ENCODE data around the gene BST2. TPM values are rescaled to one million over a fixed set of nuclear protein-coding genes. Genes with fewer than 3 reads are reported as not detected.

Gene BST2
- total RNA-seq, 1 experiment from 2014 or later: 24.8 TPM

DNA sequence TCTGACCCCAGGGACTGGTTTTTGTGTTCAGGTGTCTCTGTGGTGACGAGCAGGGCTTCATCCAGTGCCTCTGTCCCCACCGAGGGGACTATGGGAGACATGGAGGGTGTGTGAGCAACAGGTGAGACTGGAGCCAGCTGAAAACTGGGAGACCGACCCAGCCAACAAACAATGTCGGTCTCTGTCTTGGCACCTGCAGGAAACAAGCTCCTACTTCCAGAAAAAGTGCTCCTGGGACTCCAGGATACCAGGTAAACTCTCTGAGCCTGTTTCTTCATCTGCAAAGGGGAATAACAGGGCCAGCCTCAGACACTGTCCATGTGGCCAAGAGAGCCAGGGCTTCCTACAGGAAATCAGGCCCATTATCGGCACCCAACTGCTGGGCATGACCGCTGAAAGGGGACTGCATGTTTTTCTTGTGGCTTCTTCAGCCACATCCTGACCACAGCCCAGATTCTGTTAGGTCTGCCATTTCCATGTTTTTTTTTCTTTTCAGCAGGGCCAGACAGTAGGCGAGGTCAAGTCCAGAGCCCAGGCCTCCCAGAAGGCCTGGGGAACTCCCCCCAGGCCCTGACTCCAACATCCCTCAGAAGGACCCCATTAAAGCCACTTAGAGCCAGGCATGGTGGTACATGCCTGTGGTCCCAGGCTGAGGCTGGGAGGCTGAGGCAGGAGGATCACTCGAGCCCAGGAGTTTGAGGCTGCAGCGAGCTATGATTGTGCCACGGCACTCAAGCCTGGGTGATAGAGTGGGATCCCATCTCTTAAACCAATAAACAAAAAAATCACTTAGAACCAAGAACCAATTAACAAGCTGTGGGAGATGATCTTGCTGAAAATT is 836 bp upstream of the BST2 start:
- intact Hi-C loops (cut with micrococcal nuclease): no loop called here

DNA sequence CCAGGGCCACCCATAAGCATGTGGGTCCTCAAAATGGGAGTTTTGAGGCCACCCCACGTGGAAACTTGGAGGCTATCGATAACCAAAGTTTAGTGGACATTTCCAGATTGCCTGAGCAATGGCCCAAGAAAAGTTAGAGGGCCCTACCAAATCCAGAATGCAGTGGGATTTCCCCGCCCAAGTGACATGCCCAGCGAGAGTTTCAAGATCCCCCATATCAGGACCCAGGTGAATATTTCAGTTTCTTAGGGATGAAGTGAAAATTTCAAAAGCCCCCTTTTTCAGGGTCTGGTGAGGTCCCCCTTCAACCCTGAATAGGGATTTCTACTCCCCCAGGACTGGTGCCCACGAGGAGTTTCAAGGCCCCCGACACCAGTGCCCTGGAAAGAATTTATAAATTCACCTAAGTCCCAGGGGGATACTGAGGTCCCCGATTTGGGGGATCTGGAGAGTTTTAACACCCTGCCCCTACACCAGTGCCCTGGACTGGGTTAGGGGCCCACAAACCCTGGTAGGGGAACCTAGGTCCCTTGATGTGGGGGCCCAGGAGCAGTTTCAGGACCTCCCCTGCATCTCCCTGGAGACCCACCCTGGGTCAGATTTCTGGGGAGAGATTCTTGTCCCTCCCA is 695 bp downstream of the BST2 start:
- Mint-ChIP-seq H3K27me3 (ENCODE audit: insufficient read depth, unreplicated experiment) (no peaks in the 10 kb centered on the region), H3K4me1 (ENCODE audit: insufficient read depth, unreplicated experiment) (peaks cover 16% of the 10 kb centered on the region), H3K9me3 (ENCODE audit: unreplicated experiment) (no peaks in the 10 kb centered on the region), H3K4me3 (ENCODE audit: unreplicated experiment) (peak overlapping the region; percentile 69), H3K36me3 (ENCODE audit: insufficient read depth, unreplicated experiment) (no peaks in the 10 kb centered on the region), H3K27ac (ENCODE audit: low read depth, unreplicated experiment) (no peak overlapping the region)
- TF ChIP-seq, protein P1, sequence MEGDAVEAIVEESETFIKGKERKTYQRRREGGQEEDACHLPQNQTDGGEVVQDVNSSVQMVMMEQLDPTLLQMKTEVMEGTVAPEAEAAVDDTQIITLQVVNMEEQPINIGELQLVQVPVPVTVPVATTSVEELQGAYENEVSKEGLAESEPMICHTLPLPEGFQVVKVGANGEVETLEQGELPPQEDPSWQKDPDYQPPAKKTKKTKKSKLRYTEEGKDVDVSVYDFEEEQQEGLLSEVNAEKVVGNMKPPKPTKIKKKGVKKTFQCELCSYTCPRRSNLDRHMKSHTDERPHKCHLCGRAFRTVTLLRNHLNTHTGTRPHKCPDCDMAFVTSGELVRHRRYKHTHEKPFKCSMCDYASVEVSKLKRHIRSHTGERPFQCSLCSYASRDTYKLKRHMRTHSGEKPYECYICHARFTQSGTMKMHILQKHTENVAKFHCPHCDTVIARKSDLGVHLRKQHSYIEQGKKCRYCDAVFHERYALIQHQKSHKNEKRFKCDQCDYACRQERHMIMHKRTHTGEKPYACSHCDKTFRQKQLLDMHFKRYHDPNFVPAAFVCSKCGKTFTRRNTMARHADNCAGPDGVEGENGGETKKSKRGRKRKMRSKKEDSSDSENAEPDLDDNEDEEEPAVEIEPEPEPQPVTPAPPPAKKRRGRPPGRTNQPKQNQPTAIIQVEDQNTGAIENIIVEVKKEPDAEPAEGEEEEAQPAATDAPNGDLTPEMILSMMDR (IDR thresholded peaks at IDR 0.05; ENCODE audit: unreplicated experiment): no peak
- intact Hi-C loops (cut with micrococcal nuclease): no loop called here
- POLR2A ChIA-PET: interaction anchor here (1.2 kb wide), 1 partner anchor 15 kb away, joined by 4 read pairs; the partner anchor contains the start of gene MVB12A
- BruUV-seq (replicated peaks): no TSS peak
- DNase-seq (ENCODE audit: unreplicated experiment): no peak
- CTCF ChIA-PET: interaction anchor here (0.9 kb wide), 1 partner anchor 9 kb away, joined by 5 read pairs; no protein-coding TSS in a partner anchor

More for the DNA sequence above, 836 bp upstream of the BST2 start:
- DNase-seq (ENCODE audit: unreplicated experiment): peak; percentile 48
- POLR2A ChIA-PET: interaction anchor here (1.2 kb wide), 1 partner anchor 13 kb away, joined by 4 read pairs; the partner anchor contains the start of gene MVB12A
- TF ChIP-seq, protein P1 (IDR thresholded peaks at IDR 0.05; ENCODE audit: unreplicated experiment): no peak
- H3K4me3 Mint-ChIP-seq (ENCODE audit: unreplicated experiment): peak overlapping the region; percentile 69
- BruUV-seq (replicated peaks): TSS peak; percentile 89
- H3K27me3 Mint-ChIP-seq (ENCODE audit: insufficient read depth, unreplicated experiment): no peaks in the 10 kb centered on the region
- H3K9me3 Mint-ChIP-seq (ENCODE audit: unreplicated experiment): no peaks in the 10 kb centered on the region
- H3K4me1 Mint-ChIP-seq (ENCODE audit: insufficient read depth, unreplicated experiment): peaks cover 16% of the 10 kb centered on the region
- peaks cover 2% of the 10 kb centered on the region for H3K36me3 Mint-ChIP-seq (ENCODE audit: insufficient read depth, unreplicated experiment)
- H3K27ac Mint-ChIP-seq (ENCODE audit: low read depth, unreplicated experiment): peak overlapping the region; percentile 81
- CTCF ChIA-PET: interaction anchor here (0.7 to 1.1 kb wide), 3 partner anchors 20 to 1709 kb away, joined by 3 to 5 read pairs (median 3); no protein-coding TSS in a partner anchor

DNA sequence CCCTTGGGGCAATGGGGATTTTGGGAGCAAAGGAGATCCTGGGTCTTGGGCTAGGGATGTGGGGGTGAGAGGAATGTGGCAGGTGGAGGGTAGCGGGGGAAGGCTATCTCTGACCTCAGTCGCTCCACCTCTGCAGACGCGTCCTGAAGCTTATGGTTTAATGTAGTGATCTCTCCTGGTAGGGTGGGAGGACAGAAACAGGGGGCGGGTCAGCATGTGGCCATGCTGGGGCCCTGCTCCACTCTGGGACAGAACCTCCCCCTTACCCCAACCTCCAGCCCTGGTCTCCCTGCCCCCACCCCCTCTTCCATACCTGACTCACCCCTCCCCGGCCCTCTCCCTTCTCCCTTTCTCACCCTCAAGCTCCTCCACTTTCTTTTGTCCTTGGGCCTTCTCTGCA is 1.4 kb downstream of the BST2 start:
- BruUV-seq (replicated peaks): no TSS peak
- no peaks in the 10 kb centered on the region for H3K9me3 Mint-ChIP-seq (ENCODE audit: unreplicated experiment)
- ChIA-PET POLR2A (no interaction called here), CTCF (no interaction called here)
- TF ChIP-seq, protein P1 (IDR thresholded peaks at IDR 0.05; ENCODE audit: unreplicated experiment): no peak
- peaks cover 16% of the 10 kb centered on the region for H3K4me1 Mint-ChIP-seq (ENCODE audit: insufficient read depth, unreplicated experiment)
- peak overlapping the region; percentile 69 for H3K4me3 Mint-ChIP-seq (ENCODE audit: unreplicated experiment)
- no peaks in the 10 kb centered on the region for H3K27me3 Mint-ChIP-seq (ENCODE audit: insufficient read depth, unreplicated experiment)
- no peaks in the 10 kb centered on the region for H3K36me3 Mint-ChIP-seq (ENCODE audit: insufficient read depth, unreplicated experiment)
- no peak overlapping the region for H3K27ac Mint-ChIP-seq (ENCODE audit: low read depth, unreplicated experiment)
- DNase-seq (ENCODE audit: unreplicated experiment): no peak
- intact Hi-C loops (cut with micrococcal nuclease): no loop called here

All from MCF 10A (cell line).